H1 (cell line): Measurements from ENCODE around the gene TNFAIP8L3.

Experiments
- CEBPB ChIP-seq: IDR thresholded peaks from 2 replicates; pipeline ENCODE4 v1.6.1; 2012; ENCODE audit warnings: low read depth, low read length
- EZH2 ChIP-seq: fragments of 200-600 bp; sonication (generic); IDR thresholded peaks from 2 replicates; pipeline ENCODE4 v1.7.1; 2012; ENCODE audit warnings: low read depth, mild to moderate bottlenecking, moderate library complexity, low read length, inconsistent platforms; ENCODE audit not compliant: severe bottlenecking
- GABPA ChIP-seq: IDR thresholded peaks from 2 replicates; pipeline ENCODE4 v1.6.1; 2011; ENCODE audit warnings: mild to moderate bottlenecking, low read length, moderate library complexity, borderline replicate concordance; ENCODE audit not compliant: insufficient read depth
- POLR2A ChIP-seq, 2 experiments: IDR thresholded peaks; 1 replicate in 1 of 2; 2 replicates in 1 of 2; pipeline ENCODE4 v1.6.1; 2011; ENCODE audit warnings: low read depth in 2 of 2, low read length in 2 of 2, mild to moderate bottlenecking in 2 of 2; ENCODE audit errors: control extremely low read depth in 1 of 2
- POLR2AphosphoS5 ChIP-seq: IDR thresholded peaks from 2 replicates; pipeline ENCODE4 v1.6.1; 2011; ENCODE audit warnings: low read depth, low read length
- RAD21 ChIP-seq, 2 experiments: IDR thresholded peaks in 1 of 2; conservative IDR thresholded peaks in 1 of 2; 2 replicates each; pipeline ENCODE4 v1.6.1; 2011; ENCODE audit warnings: low read depth in 2 of 2, low read length in 2 of 2, improper control_type of control experiment in 1 of 2, inconsistent platforms in 1 of 2, mild to moderate bottlenecking in 1 of 2, moderate library complexity in 1 of 2
- TEAD4 ChIP-seq: IDR thresholded peaks from 2 replicates; pipeline ENCODE4 v1.6.1; 2012; ENCODE audit warnings: low read depth, low read length, inconsistent platforms, mixed read lengths
- TF ChIP-seq, protein P1 (sequence below), 3 experiments: IDR thresholded peaks; 1 replicate in 2 of 3; 2 replicates in 1 of 3; pipeline versions ENCODE4 v1.5.1 to v1.6.1; 2011; ENCODE audit warnings: low read length in 3 of 3, mild to moderate bottlenecking in 3 of 3, inconsistent platforms in 2 of 3, low read depth in 1 of 3, moderate library complexity in 1 of 3; ENCODE audit not compliant: insufficient read depth in 1 of 3; ENCODE audit errors: control extremely low read depth in 1 of 3
- TF ChIP-seq, protein P2 (sequence below): IDR thresholded peaks from 2 replicates; pipeline ENCODE4 v1.6.1; 2011; ENCODE audit warnings: low read depth, mild to moderate bottlenecking, low read length; ENCODE audit not compliant: insufficient read depth

DNA sequence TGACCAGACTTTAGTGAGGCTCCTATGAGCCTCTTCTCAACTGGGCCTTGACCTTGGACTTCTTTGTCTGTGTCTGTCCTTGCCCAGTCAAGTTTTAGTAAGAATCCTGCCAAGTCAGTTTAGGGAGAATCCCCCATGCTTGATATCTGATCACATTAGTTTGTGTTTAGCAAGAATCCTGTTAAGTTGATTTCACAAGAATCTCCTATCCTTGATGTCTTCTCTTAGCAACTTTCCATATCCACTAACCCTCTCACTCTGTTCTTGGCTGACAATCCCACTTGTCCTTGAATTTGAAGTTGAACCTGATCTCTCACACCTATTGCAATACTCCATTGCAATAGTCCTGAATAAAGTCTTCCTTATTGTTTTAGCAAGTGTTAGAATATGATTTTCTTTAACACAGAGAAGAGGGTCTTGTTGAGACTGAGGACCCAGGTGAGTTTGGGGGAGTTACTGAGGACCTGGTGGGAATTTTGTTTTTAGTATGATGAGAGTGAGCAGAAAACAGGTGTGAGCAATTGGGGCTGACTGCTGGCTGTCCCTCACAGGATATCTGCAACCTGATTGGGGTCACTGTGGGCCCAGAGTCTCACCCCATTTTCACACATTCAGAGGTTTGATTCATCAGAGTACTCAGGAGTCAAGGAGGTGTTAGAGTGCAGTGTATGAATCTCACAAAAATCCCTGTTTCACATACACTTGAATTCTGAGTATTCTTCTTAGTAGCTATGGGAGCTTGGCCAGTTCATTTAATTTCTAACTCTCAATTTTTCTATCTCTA is 39.9 kb upstream of the TNFAIP8L3 start:
- TF ChIP-seq, protein P1, sequence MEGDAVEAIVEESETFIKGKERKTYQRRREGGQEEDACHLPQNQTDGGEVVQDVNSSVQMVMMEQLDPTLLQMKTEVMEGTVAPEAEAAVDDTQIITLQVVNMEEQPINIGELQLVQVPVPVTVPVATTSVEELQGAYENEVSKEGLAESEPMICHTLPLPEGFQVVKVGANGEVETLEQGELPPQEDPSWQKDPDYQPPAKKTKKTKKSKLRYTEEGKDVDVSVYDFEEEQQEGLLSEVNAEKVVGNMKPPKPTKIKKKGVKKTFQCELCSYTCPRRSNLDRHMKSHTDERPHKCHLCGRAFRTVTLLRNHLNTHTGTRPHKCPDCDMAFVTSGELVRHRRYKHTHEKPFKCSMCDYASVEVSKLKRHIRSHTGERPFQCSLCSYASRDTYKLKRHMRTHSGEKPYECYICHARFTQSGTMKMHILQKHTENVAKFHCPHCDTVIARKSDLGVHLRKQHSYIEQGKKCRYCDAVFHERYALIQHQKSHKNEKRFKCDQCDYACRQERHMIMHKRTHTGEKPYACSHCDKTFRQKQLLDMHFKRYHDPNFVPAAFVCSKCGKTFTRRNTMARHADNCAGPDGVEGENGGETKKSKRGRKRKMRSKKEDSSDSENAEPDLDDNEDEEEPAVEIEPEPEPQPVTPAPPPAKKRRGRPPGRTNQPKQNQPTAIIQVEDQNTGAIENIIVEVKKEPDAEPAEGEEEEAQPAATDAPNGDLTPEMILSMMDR (IDR thresholded peaks at IDR 0.05; ENCODE audit: control extremely low read depth in 1 of 3, insufficient read depth in 1 of 3, low read depth in 1 of 3, low read length in 3 of 3): no peak
- TF ChIP-seq POLR2A (IDR thresholded peaks at IDR 0.05; ENCODE audit: control extremely low read depth in 1 of 2, low read depth in 2 of 2, low read length in 2 of 2) (no peak), POLR2AphosphoS5 (no peak), TEAD4 (no peak), CEBPB (no peak), EZH2 (no peak), GABPA (no peak), RAD21 (IDR thresholded peaks at IDR 0.05 in 1 of 2, conservative IDR thresholded peaks at IDR 0.05 in 1 of 2; ENCODE audit: low read depth in 2 of 2, low read length in 2 of 2) (no peak)
- TF ChIP-seq, protein P2, sequence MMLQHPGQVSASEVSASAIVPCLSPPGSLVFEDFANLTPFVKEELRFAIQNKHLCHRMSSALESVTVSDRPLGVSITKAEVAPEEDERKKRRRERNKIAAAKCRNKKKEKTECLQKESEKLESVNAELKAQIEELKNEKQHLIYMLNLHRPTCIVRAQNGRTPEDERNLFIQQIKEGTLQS: no peak
